Right lobe of liver (tissue), 6 donors: ENCODE data around the gene TMEM37. TPM values are rescaled to one million over a fixed set of nuclear protein-coding genes. Genes with fewer than 3 reads are reported as not detected.

Experiments used
- ATAC-seq, 4 donors: fragments of 200-7000 bp; cut with Tn5 transposase; one replicate each; pipeline ENCODE4 v1.9.1; 2020; ENCODE audit warnings: mild to moderate bottlenecking in 4 of 4, moderate library complexity in 4 of 4
- DNase-seq, 3 donors: peaks; one replicate each; pipeline ENCODE4 v3.0.0-alpha.2; 2020
- H3K27ac ChIP-seq, 3 donors: fragments of 200-600 bp; one replicate each; pipeline ENCODE4 v1.8.0; 2022
- H3K27me3 ChIP-seq, 2 donors: fragments of 200-600 bp; one replicate each; pipeline ENCODE4 v1.8.0; 2022
- H3K36me3 ChIP-seq, 4 donors: fragments of 200-600 bp; sonication (generic) in 1 of 4; one replicate each; pipeline versions ENCODE4 v1.5.1 to v1.8.0; 2017 to 2022; ENCODE audit warnings: control low read depth in 1 of 4
- H3K4me1 ChIP-seq, 4 donors: fragments of 200-600 bp; sonication (generic) in 1 of 4; one replicate each; pipeline versions ENCODE4 v1.5.1 to v1.8.0; 2017 to 2022; ENCODE audit warnings: control low read depth in 1 of 4
- H3K4me3 ChIP-seq, 3 donors: fragments of 200-600 bp; one replicate each; pipeline ENCODE4 v1.8.0; 2022
- H3K9me3 ChIP-seq, 4 donors: fragments of 200-600 bp; sonication (generic) in 1 of 4; one replicate each; pipeline versions ENCODE4 v1.5.1 to v1.8.0; 2017 to 2022; ENCODE audit warnings: control low read depth in 1 of 4
- CTCF ChIP-seq, 4 donors: fragments of 200-600 bp in 3 of 4; fragments of 450-650 bp in 1 of 4; IDR thresholded peaks; one replicate each; pipeline versions ENCODE4 v1.5.1 to v1.8.0; 2016 to 2022; ENCODE audit warnings: antibody characterized with exemption in 4 of 4, mild to moderate bottlenecking in 2 of 4
- POLR2A ChIP-seq: fragments of 450-650 bp; IDR thresholded peaks from one replicate; pipeline ENCODE4 v1.6.1; 2017; ENCODE audit warnings: antibody characterized with exemption, mild to moderate bottlenecking
- WGBS: methylation state at CpG from one replicate; pipeline ENCODE4 v1.1.6; 2018; ENCODE audit warnings: low coverage, low lambda C conversion rate; ENCODE audit not compliant: insufficient coverage; ENCODE audit errors: missing lambda C conversion rate; 5-methylcytosine and 5-hydroxymethylcytosine counted together
- intact Hi-C, 2 donors: fragments of 100-400 bp; cut with DNase I; formaldehyde crosslinking; loops; one replicate each; pipeline versions ENCODE4 v1.11.2 to v1.14.1; 2022
- total RNA-seq, 6 experiments: library from RNA; depleted of rRNA in 2 of 6; stranded (reverse); fragments of >200 nt in 2 of 6; fragmentation: NEBNext Ultra II Directional in 3 of 6; extraction: Animal tissue kit (Norgen Biotek cat#: 25700) in 3 of 6; gene quantifications; one replicate each; pipeline versions ENCODE4 v1.1.0 to v1.2.4, GENCODE V29; 2016 to 2023
- donor health status: DM: no; HTN: yes; CAD: no.
- donor health status: DM: no; HTN: no; CAD: no.
- donor health status: DM: no; HTN: no; CAD: no.
- donor health status: DM: no; HTN: yes; CAD: no.
- donor health status: DM: no; HTN: yes; CAD: no.

Gene TMEM37
- total RNA-seq, 6 experiments from 2014 or later: 37.3 to 96.6 (median 73.5) TPM

DNA sequence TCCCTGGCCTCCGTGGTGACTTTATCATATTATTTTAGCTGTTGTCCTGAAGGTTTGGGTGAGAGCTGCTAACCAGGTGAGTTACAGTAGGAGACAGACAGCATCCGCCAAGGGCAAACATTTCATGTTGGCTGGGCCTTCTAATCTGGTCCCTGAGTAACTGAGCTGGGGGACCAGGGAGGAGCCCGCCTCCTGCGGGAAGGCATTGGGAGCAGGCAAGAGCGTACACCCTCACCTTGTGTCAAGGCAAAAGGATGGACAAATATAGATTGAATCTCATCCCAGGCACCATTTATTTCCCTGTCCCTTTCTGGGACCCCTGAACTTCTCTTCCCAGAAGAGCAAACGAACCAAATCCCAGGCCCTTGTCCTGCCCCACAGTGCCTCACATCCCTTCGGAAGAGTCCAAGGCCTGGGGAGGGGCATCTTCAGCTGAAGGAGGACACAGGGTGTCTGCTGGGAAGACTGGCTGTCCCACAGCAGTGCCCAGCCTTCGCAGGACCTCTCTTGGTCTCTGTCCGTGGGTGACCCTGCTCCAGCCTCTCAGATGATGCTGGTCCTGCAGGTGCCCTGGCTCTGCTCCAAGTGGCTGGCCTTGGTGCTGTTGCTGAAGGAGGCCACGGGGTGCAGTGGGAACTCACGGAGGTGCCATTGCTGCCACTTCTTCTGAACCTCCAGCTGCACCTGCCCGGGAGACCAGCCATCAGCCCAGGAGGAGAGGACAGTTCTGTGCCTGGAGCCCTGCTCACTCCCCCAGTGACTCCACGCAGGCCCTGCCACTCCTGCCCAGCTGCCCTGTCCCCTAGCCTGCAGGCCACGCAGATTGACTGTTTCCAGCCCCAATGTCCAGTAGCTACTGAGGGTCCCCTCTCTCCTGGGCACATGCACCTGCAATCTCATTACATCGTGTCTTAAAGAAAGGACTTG is 8.2 kb downstream of the TMEM37 start:
- TF ChIP-seq CTCF (IDR thresholded peaks at IDR 0.05): no peak
- TF ChIP-seq POLR2A: no peak
- no peak overlapping the region for H3K4me3 ChIP-seq
- no peaks in the 10 kb centered on the region for H3K9me3 ChIP-seq
- intact Hi-C loops: no loop called here
- DNase-seq (peak in 1 of 3 donors; percentile 47), ATAC-seq (peak in 1 of 4 donors; percentile 2)
- peaks cover 0 to 29% (median 8%) of the 10 kb centered on the region in 4 donors for H3K36me3 ChIP-seq
- H3K4me1 ChIP-seq: peaks cover 0 to 34% (median 16%) of the 10 kb centered on the region in 4 donors
- H3K27ac ChIP-seq: no peak overlapping the region
- no peaks in the 10 kb centered on the region for H3K27me3 ChIP-seq
- 82% methylated on average over 3 of the region's 15 CpGs for WGBS

DNA sequence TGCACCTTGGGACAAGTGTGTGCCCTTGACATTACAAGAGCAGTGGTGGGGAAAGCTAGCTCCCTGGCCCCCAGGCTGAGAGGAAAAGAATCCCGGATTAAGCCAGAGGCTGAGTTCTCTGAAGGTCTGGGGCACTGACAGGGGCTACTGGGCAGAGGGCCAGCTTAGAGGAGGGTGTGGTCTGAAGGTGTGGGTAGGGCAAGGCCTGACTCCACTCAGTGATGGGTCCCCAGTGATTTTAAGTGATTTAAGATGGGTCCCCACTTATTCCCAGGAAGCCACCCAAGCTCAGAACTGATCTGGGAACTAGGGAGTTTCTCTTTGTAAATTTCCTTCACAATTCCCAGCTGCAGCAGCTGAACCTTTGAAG is 8.8 kb downstream of the TMEM37 start:
- TF ChIP-seq POLR2A: no peak
- no peak for TF ChIP-seq CTCF (IDR thresholded peaks at IDR 0.05)
- H3K4me3 ChIP-seq: no peak overlapping the region
- peaks cover 0 to 29% (median 8%) of the 10 kb centered on the region in 4 donors for H3K36me3 ChIP-seq
- peaks cover 0 to 27% (median 13%) of the 10 kb centered on the region in 4 donors for H3K4me1 ChIP-seq
- H3K27me3 ChIP-seq: no peaks in the 10 kb centered on the region
- intact Hi-C loops: no loop called here
- ATAC-seq: no peak
- WGBS: 50% methylated on average over 1 of the region's 1 CpG
- H3K27ac ChIP-seq: no peak overlapping the region
- no peaks in the 10 kb centered on the region for H3K9me3 ChIP-seq
- no peak for DNase-seq

GRCh38 chr2:119440873-119441272 is 9.2 kb downstream of the TMEM37 start:
- H3K9me3 ChIP-seq: no peaks in the 10 kb centered on the region
- 64% methylated on average over 3 of the region's 4 CpGs for WGBS
- TF ChIP-seq POLR2A (no peak), CTCF (IDR thresholded peaks at IDR 0.05) (no peak)
- peaks cover 0 to 23% (median 11%) of the 10 kb centered on the region in 4 donors for H3K4me1 ChIP-seq
- H3K27me3 ChIP-seq: no peaks in the 10 kb centered on the region
- intact Hi-C loops: no loop called here
- ATAC-seq (no peak), DNase-seq (no peak)
- H3K36me3 ChIP-seq: peaks cover 0 to 29% (median 8%) of the 10 kb centered on the region in 4 donors
- H3K4me3 ChIP-seq: no peak overlapping the region
- H3K27ac ChIP-seq: no peak overlapping the region

DNA sequence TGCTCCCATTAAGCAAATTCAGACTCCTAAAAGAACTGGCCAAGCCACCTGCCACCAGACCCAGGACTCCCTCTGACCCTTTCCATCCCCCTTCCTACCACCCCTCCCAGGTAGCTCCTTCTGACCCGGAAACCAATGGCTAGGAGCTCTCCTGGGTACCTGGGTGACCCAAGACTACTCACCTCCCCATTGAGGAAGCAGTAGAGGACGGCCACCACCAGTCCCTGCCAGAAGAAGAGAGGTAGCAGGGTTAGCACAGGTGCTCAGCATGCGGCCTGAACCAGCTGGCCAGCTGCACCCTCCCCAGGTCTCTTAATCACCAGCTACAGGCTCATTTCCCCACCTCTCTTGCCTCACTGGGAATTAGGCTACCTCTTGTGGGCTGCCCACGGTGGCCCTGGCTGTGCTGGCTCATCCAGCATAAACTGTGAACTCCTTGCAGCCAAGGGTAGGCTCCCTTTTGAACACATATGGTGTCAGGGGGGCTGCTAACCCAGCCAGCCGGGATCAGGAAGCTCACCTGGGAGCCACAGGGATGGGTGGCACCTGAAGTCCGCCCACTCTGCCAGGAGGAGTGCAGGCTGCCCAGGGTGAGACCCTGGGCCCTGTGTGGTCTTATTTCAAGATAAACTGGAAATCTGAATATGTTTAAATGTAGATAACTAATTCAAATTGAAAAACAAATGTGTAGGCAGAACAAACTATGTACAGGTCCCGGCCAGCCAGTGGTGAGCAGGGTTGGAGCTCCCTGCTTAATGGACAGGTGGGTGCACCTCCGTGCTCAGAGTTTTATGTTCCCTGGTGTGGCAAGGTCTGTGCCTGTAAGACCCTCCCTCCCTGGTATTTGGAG is 9.9 kb downstream of the TMEM37 start:
- H3K27me3 ChIP-seq: no peaks in the 10 kb centered on the region
- no peak overlapping the region for H3K4me3 ChIP-seq
- no peak overlapping the region for H3K27ac ChIP-seq
- ATAC-seq (peak in 3 of 4 donors; percentile 17 to 34 (median 30)), DNase-seq (no peak)
- intact Hi-C loops: no loop called here
- peaks cover 0 to 29% (median 8%) of the 10 kb centered on the region in 4 donors for H3K36me3 ChIP-seq
- TF ChIP-seq POLR2A (no peak), CTCF (IDR thresholded peaks at IDR 0.05) (no peak)
- 100% methylated on average over 2 of the region's 8 CpGs for WGBS
- no peaks in the 10 kb centered on the region for H3K9me3 ChIP-seq
- H3K4me1 ChIP-seq: peaks cover 0 to 16% (median 8%) of the 10 kb centered on the region in 4 donors
